Mononuclear cell (primary cell): ENCODE measurements around the gene KRT23. TPM values are rescaled to one million over a fixed set of nuclear protein-coding genes. Genes with fewer than 3 reads are reported as not detected.

Experiments
- H3K27me3 ChIP-seq: 2 replicates; pipeline ENCODE4 v1.6.0; 2011; ENCODE audit warnings: low read length, control low read depth; ENCODE audit not compliant: insufficient read depth
- H3K4me1 ChIP-seq: 2 replicates; pipeline ENCODE4 v1.5.1; 2011; ENCODE audit warnings: mild to moderate bottlenecking, low read length, control low read depth; ENCODE audit not compliant: insufficient read depth
- H3K4me3 ChIP-seq: 2 replicates; pipeline ENCODE4 v1.5.1; 2011; ENCODE audit warnings: mild to moderate bottlenecking, low read length, moderate library complexity
- H3K9me3 ChIP-seq: 2 replicates; pipeline ENCODE4 v1.5.1; 2011; ENCODE audit warnings: low read depth, mild to moderate bottlenecking, control low read depth, low read length
- total RNA-seq: library from RNA; depleted of rRNA; stranded (reverse); fragments of >200 nt; gene quantifications from one replicate; pipeline ENCODE4 v1.2.3, GENCODE V29; 2012

Gene KRT23
- total RNA-seq, 1 donor = 0.52 TPM

DNA sequence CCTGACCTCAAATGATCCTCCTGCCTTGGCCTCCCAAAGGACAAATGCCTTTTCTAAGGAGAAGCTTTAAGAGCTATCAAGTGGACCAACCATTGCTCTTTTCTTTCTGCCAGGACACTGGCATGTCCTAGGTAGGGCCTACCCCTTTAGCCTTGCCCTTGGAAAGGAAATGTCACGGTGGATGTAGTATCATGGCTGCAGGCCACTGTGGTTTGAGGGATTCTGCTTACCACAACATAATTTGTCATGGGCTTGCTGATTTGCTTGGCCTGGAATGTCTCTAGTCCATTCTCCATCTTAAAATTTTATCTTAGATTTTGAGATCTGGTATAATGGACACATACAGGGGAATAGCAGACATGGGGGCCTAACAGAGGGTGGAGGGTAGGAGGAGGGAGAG, 58.4 kb downstream of the KRT23 start:
- no peaks in the 10 kb centered on the region for H3K27me3 ChIP-seq
- H3K4me3 ChIP-seq = no peak overlapping the region
- no peaks in the 10 kb centered on the region for H3K9me3 ChIP-seq

GRCh38 chr17:40878044-40878443, 59.4 kb downstream of the KRT23 start:
- Histone ChIP-seq H3K27me3 (no peaks in the 10 kb centered on the region), H3K4me1 (no peaks in the 10 kb centered on the region), H3K4me3 (no peak overlapping the region), H3K9me3 (no peaks in the 10 kb centered on the region)

More for the DNA sequence above, 58.4 kb downstream of the KRT23 start:
- no peaks in the 10 kb centered on the region for H3K4me1 ChIP-seq

DNA sequence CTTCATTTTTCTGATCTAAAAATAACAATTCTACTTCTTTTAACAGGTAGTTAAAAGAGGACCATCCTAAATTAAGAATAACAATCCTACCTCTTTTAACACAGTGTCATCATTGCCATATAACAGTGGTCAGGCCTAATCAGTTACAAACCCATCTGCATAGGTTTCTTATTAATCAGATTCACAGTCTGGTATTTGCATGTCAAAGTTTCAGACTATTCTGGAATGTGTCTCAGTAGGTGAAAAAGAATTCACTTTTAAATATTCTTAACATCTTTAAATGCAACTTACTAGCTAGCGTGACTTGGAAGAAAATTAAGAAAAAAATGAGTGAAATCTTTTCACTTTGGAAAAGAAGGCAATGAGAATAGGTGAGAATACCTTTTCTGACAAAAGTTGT, 63.6 kb downstream of the KRT23 start:
- no peaks in the 10 kb centered on the region for H3K9me3 ChIP-seq

GRCh38 chr17:40873255-40873654, 64.2 kb downstream of the KRT23 start:
- Histone ChIP-seq H3K27me3 (peaks cover 7% of the 10 kb centered on the region), H3K4me1 (no peaks in the 10 kb centered on the region), H3K9me3 (no peaks in the 10 kb centered on the region), H3K4me3 (no peak overlapping the region)

More for the DNA sequence above, 63.6 kb downstream of the KRT23 start:
- Histone ChIP-seq H3K27me3 (peaks cover 7% of the 10 kb centered on the region), H3K4me1 (no peaks in the 10 kb centered on the region), H3K4me3 (no peak overlapping the region)

Other genes starting within 250 kb of the KRT23 start
- not detected for gene KRT24, start 233.9 kb downstream of the KRT23 start, total RNA-seq
- gene KRT25, start 182.3 kb downstream of the KRT23 start, total RNA-seq = not detected
- gene KRT26, start 165.4 kb downstream of the KRT23 start, total RNA-seq = not detected
- not detected for gene KRT27, start 155.1 kb downstream of the KRT23 start, total RNA-seq
- not detected for gene KRT28, start 137.7 kb downstream of the KRT23 start, total RNA-seq
- gene KRT10, start 115.0 kb downstream of the KRT23 start, total RNA-seq = 4.3 TPM
- gene KRT12, start 70.4 kb downstream of the KRT23 start, total RNA-seq = not detected
- gene KRT20, start 52.4 kb downstream of the KRT23 start, total RNA-seq = not detected
- not detected for gene KRT39, start 29.3 kb upstream of the KRT23 start, total RNA-seq
- 0.10 TPM for gene KRT40, start 46.7 kb upstream of the KRT23 start, total RNA-seq
- gene KRTAP3-3, start 56.5 kb upstream of the KRT23 start, total RNA-seq = 0.31 TPM
- not detected for gene KRTAP3-2, start 62.3 kb upstream of the KRT23 start, total RNA-seq
- not detected for gene KRTAP3-1, start 71.5 kb upstream of the KRT23 start, total RNA-seq
- not detected for gene KRTAP1-5, start 89.6 kb upstream of the KRT23 start, total RNA-seq
- gene KRTAP1-4, start 92.5 kb upstream of the KRT23 start, total RNA-seq = not detected
- gene KRTAP1-3, start 97.2 kb upstream of the KRT23 start, total RNA-seq = not detected
- gene KRTAP1-1, start 103.8 kb upstream of the KRT23 start, total RNA-seq = not detected
- gene KRTAP2-1, start 109.7 kb upstream of the KRT23 start, total RNA-seq = not detected
- gene KRTAP2-2, start 117.6 kb upstream of the KRT23 start, total RNA-seq = not detected
- gene KRTAP2-3, start 122.5 kb upstream of the KRT23 start, total RNA-seq = not detected
- gene KRTAP2-4, start 128.2 kb upstream of the KRT23 start, total RNA-seq = not detected
- not detected for gene KRTAP4-7, start 146.5 kb upstream of the KRT23 start, total RNA-seq
- not detected for gene KRTAP4-8, start 160.5 kb upstream of the KRT23 start, total RNA-seq
- not detected for gene KRTAP4-16, start 164.6 kb upstream of the KRT23 start, total RNA-seq
- gene KRTAP4-9, start 167.7 kb upstream of the KRT23 start, total RNA-seq = not detected
- gene KRTAP4-11, start 180.7 kb upstream of the KRT23 start, total RNA-seq = not detected
- gene KRTAP4-12, start 186.5 kb upstream of the KRT23 start, total RNA-seq = not detected
- gene KRTAP4-6, start 202.9 kb upstream of the KRT23 start, total RNA-seq = not detected
- gene KRTAP4-5, start 212.2 kb upstream of the KRT23 start, total RNA-seq = not detected
- not detected for gene KRTAP4-4, start 223.1 kb upstream of the KRT23 start, total RNA-seq
- not detected for gene KRTAP4-3, start 230.6 kb upstream of the KRT23 start, total RNA-seq
- not detected for gene KRTAP4-2, start 240.6 kb upstream of the KRT23 start, total RNA-seq
- gene KRTAP4-1, start 247.3 kb upstream of the KRT23 start, total RNA-seq = not detected